Fibroblast of the aortic adventitia (primary cell): ENCODE results near the gene PACS2. TPM values are rescaled to one million over a fixed set of nuclear protein-coding genes. Genes with fewer than 3 reads are reported as not detected.

Experiments
- DNase-seq: peaks from one replicate; pipeline ENCODE4 v3.0.0-alpha.2; 2010; ENCODE audit warnings: low read depth
- H3K4me3 ChIP-seq: 2 replicates; pipeline ENCODE4 v1.5.1; 2011; ENCODE audit warnings: low read depth, mild to moderate bottlenecking, control low read depth, low read length, moderate library complexity
- total RNA-seq: library from RNA; depleted of rRNA; stranded (reverse); fragments of >200 nt; gene quantifications from 2 replicates; pipeline ENCODE4 v1.2.3, GENCODE V29; 2012; ENCODE audit warnings: low replicate concordance
- TF ChIP-seq, protein P1 (sequence below): IDR thresholded peaks from 2 replicates; pipeline ENCODE4 v1.5.1; 2011; ENCODE audit warnings: mild to moderate bottlenecking, low read length, control low read depth, inconsistent platforms; ENCODE audit not compliant: insufficient read depth

PACS2 gene
- total RNA-seq, 1 donor = 48.6 TPM

DNA sequence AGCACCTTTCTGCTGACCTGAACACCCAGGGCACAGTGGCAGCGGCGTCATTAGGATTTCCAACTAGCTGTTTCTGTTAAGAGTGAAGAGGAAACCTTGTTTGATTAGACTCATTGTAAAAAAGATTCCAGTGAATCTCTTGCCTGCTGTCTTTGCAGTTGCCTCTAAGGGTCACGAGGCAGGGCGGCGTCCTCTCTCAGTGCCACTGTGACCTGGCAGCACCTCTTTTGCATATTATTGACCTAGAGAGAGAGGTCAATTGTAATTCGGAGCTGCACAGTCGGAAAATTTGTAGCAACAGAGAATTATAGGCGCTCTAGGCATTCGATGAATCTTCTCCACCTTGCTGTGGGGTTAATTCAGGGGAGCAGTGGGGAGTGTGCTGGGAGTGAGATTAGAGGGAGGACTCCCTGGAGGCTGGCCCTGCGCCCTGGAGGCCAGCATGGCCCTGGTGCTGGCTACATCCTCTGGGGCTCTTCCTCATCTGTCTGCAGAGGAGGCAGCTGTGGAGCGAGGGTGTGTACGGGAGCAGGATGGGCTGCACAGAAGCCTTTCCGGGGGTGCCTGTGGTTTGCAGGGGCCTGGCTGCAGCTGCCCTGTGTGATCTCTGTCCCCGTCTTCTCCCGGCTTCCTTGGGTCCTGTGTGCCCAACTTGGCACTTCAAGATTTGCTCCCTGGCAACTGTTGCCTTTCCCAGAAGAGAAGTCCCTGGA lies 14.3 kb downstream of the PACS2 start:
- TF ChIP-seq, protein P1, sequence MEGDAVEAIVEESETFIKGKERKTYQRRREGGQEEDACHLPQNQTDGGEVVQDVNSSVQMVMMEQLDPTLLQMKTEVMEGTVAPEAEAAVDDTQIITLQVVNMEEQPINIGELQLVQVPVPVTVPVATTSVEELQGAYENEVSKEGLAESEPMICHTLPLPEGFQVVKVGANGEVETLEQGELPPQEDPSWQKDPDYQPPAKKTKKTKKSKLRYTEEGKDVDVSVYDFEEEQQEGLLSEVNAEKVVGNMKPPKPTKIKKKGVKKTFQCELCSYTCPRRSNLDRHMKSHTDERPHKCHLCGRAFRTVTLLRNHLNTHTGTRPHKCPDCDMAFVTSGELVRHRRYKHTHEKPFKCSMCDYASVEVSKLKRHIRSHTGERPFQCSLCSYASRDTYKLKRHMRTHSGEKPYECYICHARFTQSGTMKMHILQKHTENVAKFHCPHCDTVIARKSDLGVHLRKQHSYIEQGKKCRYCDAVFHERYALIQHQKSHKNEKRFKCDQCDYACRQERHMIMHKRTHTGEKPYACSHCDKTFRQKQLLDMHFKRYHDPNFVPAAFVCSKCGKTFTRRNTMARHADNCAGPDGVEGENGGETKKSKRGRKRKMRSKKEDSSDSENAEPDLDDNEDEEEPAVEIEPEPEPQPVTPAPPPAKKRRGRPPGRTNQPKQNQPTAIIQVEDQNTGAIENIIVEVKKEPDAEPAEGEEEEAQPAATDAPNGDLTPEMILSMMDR = no peak
- H3K4me3 ChIP-seq = no peak overlapping the region
- DNase-seq = no peak

DNA sequence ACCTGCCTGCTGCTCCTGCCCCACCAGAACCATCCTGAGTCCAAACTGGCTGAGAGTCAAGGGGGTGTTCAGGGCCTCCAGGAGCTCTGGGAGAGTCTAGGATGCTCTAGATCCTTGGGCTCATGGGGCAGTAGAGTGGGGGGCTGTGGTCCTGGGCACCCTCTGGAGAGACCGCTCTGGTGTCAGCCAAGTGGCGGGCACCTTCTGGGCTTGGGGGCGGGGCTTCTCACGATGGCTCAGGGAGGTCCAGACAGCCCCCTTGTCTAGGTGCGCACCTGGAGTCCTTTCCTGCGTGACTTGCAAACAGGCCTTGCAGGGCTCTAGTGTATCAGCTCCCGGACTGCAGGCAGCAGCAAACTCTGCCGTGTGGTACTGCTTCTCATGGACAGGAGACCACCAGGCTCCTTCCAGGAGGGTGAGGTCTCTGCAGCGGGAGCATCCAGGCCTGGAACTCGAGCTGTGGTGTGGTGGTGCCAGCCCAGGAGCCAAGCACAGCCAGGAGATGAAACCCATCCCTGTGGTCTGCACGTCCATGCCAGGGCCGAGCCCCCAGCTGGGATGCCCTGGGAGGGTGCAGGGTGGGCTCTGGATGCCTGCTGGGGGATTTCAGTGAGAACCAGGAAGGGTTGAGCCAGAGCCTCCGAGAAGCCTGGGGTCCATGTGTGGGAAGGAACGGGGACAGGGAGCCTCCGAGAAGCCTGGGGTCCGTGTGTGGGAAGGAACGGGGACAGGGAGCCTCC lies 15.0 kb downstream of the PACS2 start:
- TF ChIP-seq, protein P1 = no peak
- no peak overlapping the region for H3K4me3 ChIP-seq
- DNase-seq = no peak

DNA sequence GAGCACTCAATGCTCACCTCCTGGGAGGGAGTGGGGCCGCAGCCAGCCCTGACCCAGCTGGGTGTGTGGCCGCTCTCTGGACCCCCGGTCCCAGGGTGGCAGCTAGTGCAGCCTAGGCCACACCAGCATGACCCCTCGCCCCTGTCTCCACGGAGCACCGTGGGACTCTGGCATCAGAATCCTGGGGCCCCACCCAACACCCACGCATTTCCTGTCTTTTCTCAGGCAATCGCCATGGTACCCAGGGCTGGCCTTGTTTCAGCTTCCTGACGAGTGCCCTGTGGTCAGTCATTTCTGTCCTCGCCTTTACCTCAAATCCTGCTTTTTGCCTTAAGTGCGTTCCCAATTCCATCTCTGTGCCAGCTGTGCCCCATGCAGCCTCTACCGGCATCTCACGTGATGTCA lies 15.9 kb downstream of the PACS2 start:
- peak; percentile 65 for DNase-seq
- TF ChIP-seq, protein P1 = no peak
- no peak overlapping the region for H3K4me3 ChIP-seq

DNA sequence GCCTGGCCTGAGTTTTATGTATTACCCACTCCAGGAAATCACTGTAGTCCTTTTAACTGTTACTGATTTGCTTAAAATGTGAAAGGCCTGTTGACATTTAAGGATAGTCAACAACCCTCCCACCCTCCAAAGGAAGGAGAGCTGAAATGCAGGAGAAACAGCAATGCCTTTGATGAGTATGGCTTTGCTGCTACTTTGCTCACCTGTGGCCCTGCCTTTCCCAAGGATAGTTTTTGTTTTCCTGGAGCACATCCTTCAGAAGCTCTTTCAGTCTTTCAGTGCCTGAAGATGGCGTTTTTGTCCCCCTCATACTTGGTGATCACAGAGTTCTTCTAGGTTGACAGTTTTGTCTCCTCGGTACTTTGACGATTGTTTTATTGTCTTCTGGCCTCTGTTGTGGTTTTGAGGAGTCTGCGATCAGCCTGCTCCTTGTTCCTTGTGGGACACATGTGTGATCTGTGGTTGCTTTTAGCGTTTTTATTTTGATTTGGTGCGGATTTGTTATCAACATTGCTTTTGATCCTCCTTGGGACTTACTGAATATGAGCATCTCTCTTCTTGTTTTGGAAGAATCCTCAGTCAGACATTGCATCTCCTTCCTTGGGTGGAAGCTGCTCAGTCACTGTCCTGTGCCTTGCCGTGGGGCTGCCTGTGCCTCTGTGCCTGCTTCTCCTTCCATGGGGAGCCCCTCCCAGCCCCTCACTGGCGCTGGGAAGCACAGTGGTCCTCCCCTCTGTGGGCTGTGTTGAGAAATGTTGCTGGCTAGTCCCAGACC lies 17.2 kb downstream of the PACS2 start:
- TF ChIP-seq, protein P1 = no peak
- no peak for DNase-seq
- H3K4me3 ChIP-seq = no peak overlapping the region

DNA sequence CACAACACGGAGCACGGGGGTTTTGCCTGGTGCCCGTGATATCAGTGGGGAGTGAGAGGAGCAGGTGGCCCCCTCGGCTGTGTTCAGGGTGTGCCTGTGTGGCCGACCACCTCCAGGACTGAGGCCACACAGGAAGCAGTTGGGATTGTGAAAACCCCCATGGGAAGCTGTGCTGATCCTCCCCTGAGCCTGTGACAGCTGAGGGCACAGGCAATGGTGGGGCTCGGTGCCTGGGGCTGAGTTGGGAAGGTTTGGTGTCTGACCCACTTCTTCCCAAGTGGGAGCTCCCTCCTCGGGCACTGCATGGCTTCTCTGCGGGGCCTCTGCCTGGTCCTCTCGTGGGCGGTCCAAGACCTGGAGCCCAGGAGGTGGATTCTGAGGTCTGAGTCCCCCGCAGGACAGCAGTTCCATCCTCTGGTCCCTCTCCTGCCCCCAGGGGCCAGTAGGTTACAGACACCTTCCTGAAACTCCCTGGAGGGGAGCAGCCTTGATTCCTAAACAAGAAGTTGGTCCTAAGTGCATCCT lies 17.9 kb downstream of the PACS2 start:
- DNase-seq = no peak
- TF ChIP-seq, protein P1 = no peak
- no peak overlapping the region for H3K4me3 ChIP-seq

DNA sequence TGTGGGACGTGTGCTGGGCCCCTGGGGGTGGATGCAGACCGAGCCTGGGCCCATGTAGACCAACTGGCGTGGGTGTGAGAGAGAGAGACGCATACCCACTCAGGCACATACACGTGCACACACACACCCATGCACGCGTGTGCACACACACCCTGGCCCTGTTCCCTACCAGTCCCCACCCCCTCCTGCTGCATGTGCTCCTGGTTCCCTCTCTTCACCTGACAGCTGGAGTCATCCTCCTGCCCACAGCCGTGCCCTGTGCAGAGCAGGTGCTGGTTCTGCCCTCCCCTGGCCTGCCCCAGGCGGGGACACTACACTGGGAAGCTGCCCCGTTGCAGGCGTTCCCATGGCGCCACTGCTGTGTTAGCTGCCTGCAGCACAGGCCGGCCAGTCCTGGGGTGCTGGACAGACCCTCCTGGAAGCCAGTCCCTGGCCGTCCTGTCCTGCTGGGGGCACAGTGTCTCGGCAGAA lies 18.5 kb downstream of the PACS2 start:
- TF ChIP-seq, protein P1 = no peak
- no peak for DNase-seq
- no peak overlapping the region for H3K4me3 ChIP-seq
